Right lobe of liver (tissue), 6 donors: Measurements from ENCODE around the gene TSKS. TPM values are rescaled to one million over a fixed set of nuclear protein-coding genes. Genes with fewer than 3 reads are reported as not detected.
A peak's percentile ranks its signal among the peaks of the same experiment; 100 is the strongest.

ENCODE experiments used
- ATAC-seq, 4 donors: fragments of 200-7000 bp; cut with Tn5 transposase; one replicate each; pipeline ENCODE4 v1.9.1; 2020; ENCODE audit warnings: mild to moderate bottlenecking in 4 of 4, moderate library complexity in 4 of 4
- DNase-seq, 3 donors: peaks; one replicate each; pipeline ENCODE4 v3.0.0-alpha.2; 2020
- H3K27ac ChIP-seq, 3 donors: fragments of 200-600 bp; one replicate each; pipeline ENCODE4 v1.8.0; 2022
- H3K27me3 ChIP-seq, 2 donors: fragments of 200-600 bp; one replicate each; pipeline ENCODE4 v1.8.0; 2022
- H3K36me3 ChIP-seq, 4 donors: fragments of 200-600 bp; sonication (generic) in 1 of 4; one replicate each; pipeline versions ENCODE4 v1.5.1 to v1.8.0; 2017 to 2022; ENCODE audit warnings: control low read depth in 1 of 4
- H3K4me1 ChIP-seq, 4 donors: fragments of 200-600 bp; sonication (generic) in 1 of 4; one replicate each; pipeline versions ENCODE4 v1.5.1 to v1.8.0; 2017 to 2022; ENCODE audit warnings: control low read depth in 1 of 4
- H3K4me3 ChIP-seq, 3 donors: fragments of 200-600 bp; one replicate each; pipeline ENCODE4 v1.8.0; 2022
- H3K9me3 ChIP-seq, 4 donors: fragments of 200-600 bp; sonication (generic) in 1 of 4; one replicate each; pipeline versions ENCODE4 v1.5.1 to v1.8.0; 2017 to 2022; ENCODE audit warnings: control low read depth in 1 of 4
- CTCF ChIP-seq, 4 donors: fragments of 200-600 bp in 3 of 4; fragments of 450-650 bp in 1 of 4; IDR thresholded peaks; one replicate each; pipeline versions ENCODE4 v1.5.1 to v1.8.0; 2016 to 2022; ENCODE audit warnings: antibody characterized with exemption in 4 of 4, mild to moderate bottlenecking in 2 of 4
- POLR2A ChIP-seq: fragments of 450-650 bp; IDR thresholded peaks from one replicate; pipeline ENCODE4 v1.6.1; 2017; ENCODE audit warnings: antibody characterized with exemption, mild to moderate bottlenecking
- WGBS: methylation state at CpG from one replicate; pipeline ENCODE4 v1.1.6; 2018; ENCODE audit warnings: low coverage, low lambda C conversion rate; ENCODE audit not compliant: insufficient coverage; ENCODE audit errors: missing lambda C conversion rate; 5-methylcytosine and 5-hydroxymethylcytosine counted together
- intact Hi-C, 2 donors: fragments of 100-400 bp; cut with DNase I; formaldehyde crosslinking; loops; one replicate each; pipeline versions ENCODE4 v1.11.2 to v1.14.1; 2022
- total RNA-seq, 6 experiments: library from RNA; depleted of rRNA in 2 of 6; stranded (reverse); fragments of >200 nt in 2 of 6; fragmentation: NEBNext Ultra II Directional in 3 of 6; extraction: Animal tissue kit (Norgen Biotek cat#: 25700) in 3 of 6; gene quantifications; one replicate each; pipeline versions ENCODE4 v1.1.0 to v1.2.4, GENCODE V29; 2016 to 2023
- donor health status: DM: no; HTN: yes; CAD: no.
- donor health status: DM: no; HTN: no; CAD: no.
- donor health status: DM: no; HTN: no; CAD: no.
- donor health status: DM: no; HTN: yes; CAD: no.
- donor health status: DM: no; HTN: yes; CAD: no.

The TSKS gene
- total RNA-seq, 6 experiments from 2014 or later = not detected

- no peaks in the 10 kb centered on the region for H3K36me3 ChIP-seq
- WGBS = 83% methylated on average over 2 of the region's 20 CpGs
- DNase-seq (no peak), ATAC-seq (peak in 1 of 4 donors; percentile 8)
- no peak overlapping the region for H3K4me3 ChIP-seq
- H3K27ac ChIP-seq = no peak overlapping the region
- no peaks in the 10 kb centered on the region for H3K9me3 ChIP-seq
- intact Hi-C loops = no loop called here
- TF ChIP-seq POLR2A = no peak
- TF ChIP-seq CTCF (IDR thresholded peaks at IDR 0.05) = no peak
- H3K27me3 ChIP-seq = no peaks in the 10 kb centered on the region
- H3K4me1 ChIP-seq = peaks cover 0 to 3% (median 0%) of the 10 kb centered on the region in 4 donors
Measured at GRCh38 chr19:49775742-49776370, 12.8 kb upstream of the TSKS start.

GRCh38 chr19:49774969-49775368 is 11.9 kb upstream of the TSKS start:
- intact Hi-C loops = no loop called here
- ATAC-seq = no peak
- WGBS = 92% methylated on average over 5 of the region's 8 CpGs
- DNase-seq = no peak
- no peaks in the 10 kb centered on the region for H3K36me3 ChIP-seq
- no peak overlapping the region for H3K4me3 ChIP-seq
- H3K27ac ChIP-seq = no peak overlapping the region
- TF ChIP-seq CTCF (IDR thresholded peaks at IDR 0.05) (no peak), POLR2A (no peak)
- no peaks in the 10 kb centered on the region for H3K27me3 ChIP-seq
- H3K4me1 ChIP-seq = peaks cover 0 to 3% (median 0%) of the 10 kb centered on the region in 4 donors
- no peaks in the 10 kb centered on the region for H3K9me3 ChIP-seq

- TF ChIP-seq POLR2A (no peak), CTCF (IDR thresholded peaks at IDR 0.05) (no peak)
- ATAC-seq (no peak), DNase-seq (no peak)
- Histone ChIP-seq H3K4me1 (peaks cover 0 to 4% (median 0%) of the 10 kb centered on the region in 4 donors), H3K27me3 (no peaks in the 10 kb centered on the region), H3K4me3 (no peak overlapping the region), H3K27ac (no peak overlapping the region), H3K36me3 (no peaks in the 10 kb centered on the region), H3K9me3 (no peaks in the 10 kb centered on the region)
- 80% methylated on average over 5 of the region's 8 CpGs for WGBS
- intact Hi-C loops = no loop called here
Measured at GRCh38 chr19:49773663-49774350, 10.7 kb upstream of the TSKS start.

GRCh38 chr19:49772850-49773432 is 9.8 kb upstream of the TSKS start:
- DNase-seq = no peak
- H3K27me3 ChIP-seq = no peaks in the 10 kb centered on the region
- no peaks in the 10 kb centered on the region for H3K36me3 ChIP-seq
- TF ChIP-seq CTCF (IDR thresholded peaks at IDR 0.05) (no peak), POLR2A (no peak)
- ATAC-seq = no peak
- no peak overlapping the region for H3K27ac ChIP-seq
- no peaks in the 10 kb centered on the region for H3K9me3 ChIP-seq
- WGBS = 89% methylated on average over 3 of the region's 10 CpGs
- no peak overlapping the region for H3K4me3 ChIP-seq
- peaks cover 0 to 12% (median 4%) of the 10 kb centered on the region in 4 donors for H3K4me1 ChIP-seq
- intact Hi-C loops = no loop called here
